Endothelial cell of umbilical vein (primary cell): ENCODE measurements around the gene CLCN4. TPM values are rescaled to one million over a fixed set of nuclear protein-coding genes. Genes with fewer than 3 reads are reported as not detected.

Experiments
- BruUV-seq: library from RNA; stranded (reverse); fragments of 400-500 nt; replicated peaks from 2 replicates; lab custom pipeline; 2021; lab: Mats Ljungman, UMichigan
- CTCF ChIA-PET: fragments of 300-600, 350-600 bp; sonication (Branson Sonifier 250); formaldehyde crosslinking; loops from one replicate; lab custom pipeline; 2021; ENCODE audit warnings: antibody characterized with exemption, inconsistent platforms; lab: Charles Lee
- POLR2A ChIA-PET: fragments of 300-600, 350-600 bp; sonication (Branson Sonifier 250); formaldehyde crosslinking; loops from one replicate; lab custom pipeline; 2021; ENCODE audit warnings: antibody characterized with exemption, inconsistent platforms; lab: Charles Lee
- DNase-seq: peaks from one replicate; pipeline ENCODE4 v3.0.0-alpha.2; 2011; ENCODE audit warnings: low read depth, low spot score
- FAIRE-seq: peaks from 2 replicates; lab custom pipeline; 2011; peaks lifted over from hg19 to GRCh38; lab: Jason Lieb, UNC
- H2AFZ ChIP-seq: 2 replicates; pipeline ENCODE4 v1.6.0; 2012; ENCODE audit warnings: low read depth, low read length, control low read depth, inconsistent platforms
- H3K27ac ChIP-seq: 2 replicates; pipeline ENCODE4 v1.5.1; 2011; ENCODE audit warnings: low read depth, mild to moderate bottlenecking, control low read depth, low read length, moderate library complexity; ENCODE audit not compliant: insufficient read depth
- H3K27me3 ChIP-seq, 2 experiments: 2 replicates each; pipeline versions ENCODE4 v1.6.0 to v1.6.1; 2011; ENCODE audit warnings: low read length in 2 of 2, mixed read lengths in 1 of 2; ENCODE audit not compliant: control insufficient read depth in 2 of 2, insufficient read depth in 2 of 2
- H3K36me3 ChIP-seq, 2 experiments: 2 replicates in 1 of 2; 3 replicates in 1 of 2; pipeline ENCODE4 v1.5.1; 2011; ENCODE audit warnings: low read length in 2 of 2, mild to moderate bottlenecking in 1 of 2, moderate library complexity in 1 of 2; ENCODE audit not compliant: control insufficient read depth in 2 of 2, insufficient read depth in 2 of 2; ENCODE audit errors: extremely low read depth in 1 of 2
- H3K4me1 ChIP-seq: 3 replicates; pipeline ENCODE4 v1.5.1; 2011; ENCODE audit warnings: mild to moderate bottlenecking, low read length; ENCODE audit not compliant: control insufficient read depth, insufficient read depth; ENCODE audit errors: extremely low read depth
- H3K4me2 ChIP-seq: 2 replicates; pipeline ENCODE4 v1.6.1; 2011; ENCODE audit warnings: low read length, control low read depth, mixed read lengths; ENCODE audit not compliant: insufficient read depth
- H3K4me3 ChIP-seq, 3 experiments: fragments of 200-600 bp in 1 of 3; sonication (generic), shearing (Covaris generic) in 1 of 3; replicated peaks in 1 of 3; 2 replicates each; pipeline ENCODE4 v1.5.1; 2011 to 2016; ENCODE audit warnings: control low read depth in 3 of 3, low read length in 3 of 3, mild to moderate bottlenecking in 2 of 3, inconsistent platforms in 1 of 3, low read depth in 1 of 3, moderate library complexity in 1 of 3; ENCODE audit not compliant: insufficient read depth in 1 of 3
- H3K79me2 ChIP-seq: 2 replicates; pipeline ENCODE4 v1.6.0; 2012; ENCODE audit warnings: low read length, inconsistent platforms; ENCODE audit not compliant: control insufficient read depth, insufficient read depth
- H3K9ac ChIP-seq: replicated peaks from 2 replicates; pipeline ENCODE3; 2011; ENCODE audit warnings: low read length, control low read depth; ENCODE audit not compliant: insufficient read depth; ENCODE audit errors: extremely low read depth
- H3K9me1 ChIP-seq: replicated peaks from 3 replicates; pipeline ENCODE4 v1.6.0; 2011; ENCODE audit warnings: mild to moderate bottlenecking, low read length; ENCODE audit not compliant: control insufficient read depth, insufficient read depth; ENCODE audit errors: extremely low read depth
- H3K9me3 ChIP-seq: replicated peaks from 2 replicates; pipeline ENCODE4 v1.5.1; 2012; ENCODE audit warnings: low read length, inconsistent platforms; ENCODE audit not compliant: control insufficient read depth, insufficient read depth
- H4K20me1 ChIP-seq: replicated peaks from 2 replicates; pipeline ENCODE3; 2011; ENCODE audit warnings: mild to moderate bottlenecking, low read length; ENCODE audit not compliant: control insufficient read depth, insufficient read depth; ENCODE audit errors: extremely low read depth
- EZH2 ChIP-seq: IDR thresholded peaks from 2 replicates; pipeline ENCODE4 v1.6.1; 2012; ENCODE audit warnings: borderline replicate concordance, low read depth, mild to moderate bottlenecking, moderate library complexity, low read length, inconsistent platforms; ENCODE audit not compliant: severe bottlenecking
- FOS ChIP-seq: IDR thresholded peaks from 2 replicates; pipeline ENCODE4 v1.6.1; 2011; ENCODE audit warnings: mild to moderate bottlenecking, low read length, moderate library complexity, borderline replicate concordance; ENCODE audit not compliant: insufficient read depth
- GATA2 ChIP-seq: IDR thresholded peaks from 2 replicates; pipeline ENCODE4 v1.7.0; 2011; ENCODE audit warnings: low read depth, mild to moderate bottlenecking, moderate library complexity, mixed read lengths, low read length; ENCODE audit not compliant: insufficient read length, insufficient read depth
- JUN ChIP-seq: IDR thresholded peaks from 2 replicates; pipeline ENCODE4 v1.6.1; 2011; ENCODE audit warnings: borderline replicate concordance, low read depth; ENCODE audit not compliant: insufficient read length, insufficient read depth
- MYC ChIP-seq: IDR thresholded peaks from one replicate; pipeline ENCODE4 v1.6.1; 2011; ENCODE audit warnings: mild to moderate bottlenecking, low read depth, low read length
- POLR2A ChIP-seq: IDR thresholded peaks from 2 replicates; pipeline ENCODE4 v1.6.1; 2012; ENCODE audit warnings: low read depth, mild to moderate bottlenecking, control low read depth, low read length
- POLR2AphosphoS5 ChIP-seq: IDR thresholded peaks from 2 replicates; pipeline ENCODE4 v1.6.1; 2012; ENCODE audit warnings: low read depth, mild to moderate bottlenecking, control low read depth, low read length, moderate library complexity; ENCODE audit not compliant: insufficient read depth
- dilution Hi-C: fragments of 300-500 bp; cut with MboI; formaldehyde crosslinking; loops from one replicate; pipeline ENCODE4 v1.15.0; 2019; ENCODE audit warnings: low sequenced_read_pairs; ENCODE audit not compliant: extremely low pct_ligation_motif_present
- intact Hi-C: fragments of 100-400 bp; cut with micrococcal nuclease; formaldehyde crosslinking; loops from one replicate; pipeline ENCODE4 v1.10.0; 2022
- polyA plus RNA-seq, 4 experiments: library from polyadenylated mRNA; depleted of rRNA in 3 of 4; stranded (reverse) in 3 of 4; unstranded in 1 of 4; fragments of >200 nt; gene quantifications; 2 replicates each; pipeline versions ENCODE4 v1.2.1 to v1.2.3, GENCODE V29; 2011 to 2012; ENCODE audit warnings: missing spikeins in 1 of 4
- total RNA-seq: library from RNA; stranded (reverse); gene quantifications from 2 replicates; pipeline ENCODE4 v1.2.3, GENCODE V29; 2021
- TF ChIP-seq, protein P1 (sequence below), 2 donors: IDR thresholded peaks; 1 replicate in 1 of 2; 2 replicates in 1 of 2; pipeline ENCODE4 v1.5.1; 2011; ENCODE audit warnings: low read length in 2 of 2, mild to moderate bottlenecking in 2 of 2, moderate library complexity in 2 of 2, control low read depth in 1 of 2, inconsistent platforms in 1 of 2, low read depth in 1 of 2; ENCODE audit not compliant: insufficient read depth in 1 of 2; ENCODE audit errors: extremely low read depth in 1 of 2
- TF ChIP-seq, protein P2 (sequence below): IDR thresholded peaks from 2 replicates; pipeline ENCODE4 v1.6.1; 2011; ENCODE audit not compliant: insufficient read depth, insufficient read length

The CLCN4 gene
- total and polyA plus RNA-seq, 2 donors (not counting 3 experiments of a cell fraction or from before 2014, with no cell fraction given): 7.6 to 19.8 TPM

DNA sequence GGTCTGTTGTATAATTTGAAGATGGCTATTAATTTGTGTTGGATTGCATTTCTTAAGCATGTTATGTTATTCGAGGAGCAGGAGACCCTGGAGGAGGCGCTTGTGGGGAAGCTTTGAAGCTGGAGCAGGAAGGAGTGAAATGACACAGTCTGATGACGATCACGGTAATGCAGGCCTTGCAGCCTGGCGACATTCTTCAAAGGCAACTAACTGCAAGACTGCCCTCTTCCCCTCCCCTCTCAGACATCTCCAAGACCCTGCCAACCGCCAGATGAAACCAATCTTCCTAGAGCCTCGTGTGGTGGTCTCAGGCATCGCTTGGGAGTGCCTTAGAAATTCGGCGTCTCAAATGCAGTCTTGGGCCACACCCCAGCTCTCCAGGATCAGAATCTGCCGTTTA lies 16.1 kb downstream of the CLCN4 start:
- BruUV-seq: no TSS peak
- Histone ChIP-seq H3K79me2 (no peaks in the 10 kb centered on the region), H4K20me1 (no peaks in the 10 kb centered on the region), H3K4me1 (peaks cover 16% of the 10 kb centered on the region), H3K9me3 (no peaks in the 10 kb centered on the region), H3K9ac (no peak overlapping the region), H3K9me1 (no peaks in the 10 kb centered on the region), H3K4me3 (no peak overlapping the region), H3K36me3 (no peaks in the 10 kb centered on the region), H3K27ac (peak overlapping the region; percentile 44), H2AFZ (no peak overlapping the region), H3K27me3 (no peaks in the 10 kb centered on the region), H3K4me2 (no peak overlapping the region)
- intact Hi-C loops: no loop called here
- DNase-seq (no peak), FAIRE-seq (no peak)
- dilution Hi-C loops: no loop called here
- CTCF ChIA-PET: no interaction called here
- TF ChIP-seq GATA2 (no peak), POLR2A (no peak), FOS (no peak), POLR2AphosphoS5 (no peak)
- TF ChIP-seq, protein P1, sequence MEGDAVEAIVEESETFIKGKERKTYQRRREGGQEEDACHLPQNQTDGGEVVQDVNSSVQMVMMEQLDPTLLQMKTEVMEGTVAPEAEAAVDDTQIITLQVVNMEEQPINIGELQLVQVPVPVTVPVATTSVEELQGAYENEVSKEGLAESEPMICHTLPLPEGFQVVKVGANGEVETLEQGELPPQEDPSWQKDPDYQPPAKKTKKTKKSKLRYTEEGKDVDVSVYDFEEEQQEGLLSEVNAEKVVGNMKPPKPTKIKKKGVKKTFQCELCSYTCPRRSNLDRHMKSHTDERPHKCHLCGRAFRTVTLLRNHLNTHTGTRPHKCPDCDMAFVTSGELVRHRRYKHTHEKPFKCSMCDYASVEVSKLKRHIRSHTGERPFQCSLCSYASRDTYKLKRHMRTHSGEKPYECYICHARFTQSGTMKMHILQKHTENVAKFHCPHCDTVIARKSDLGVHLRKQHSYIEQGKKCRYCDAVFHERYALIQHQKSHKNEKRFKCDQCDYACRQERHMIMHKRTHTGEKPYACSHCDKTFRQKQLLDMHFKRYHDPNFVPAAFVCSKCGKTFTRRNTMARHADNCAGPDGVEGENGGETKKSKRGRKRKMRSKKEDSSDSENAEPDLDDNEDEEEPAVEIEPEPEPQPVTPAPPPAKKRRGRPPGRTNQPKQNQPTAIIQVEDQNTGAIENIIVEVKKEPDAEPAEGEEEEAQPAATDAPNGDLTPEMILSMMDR (IDR thresholded peaks at IDR 0.05; ENCODE audit: extremely low read depth in 1 of 2, insufficient read depth in 1 of 2, low read depth in 1 of 2, low read length in 2 of 2): no peak
- POLR2A ChIA-PET: no interaction called here

DNA sequence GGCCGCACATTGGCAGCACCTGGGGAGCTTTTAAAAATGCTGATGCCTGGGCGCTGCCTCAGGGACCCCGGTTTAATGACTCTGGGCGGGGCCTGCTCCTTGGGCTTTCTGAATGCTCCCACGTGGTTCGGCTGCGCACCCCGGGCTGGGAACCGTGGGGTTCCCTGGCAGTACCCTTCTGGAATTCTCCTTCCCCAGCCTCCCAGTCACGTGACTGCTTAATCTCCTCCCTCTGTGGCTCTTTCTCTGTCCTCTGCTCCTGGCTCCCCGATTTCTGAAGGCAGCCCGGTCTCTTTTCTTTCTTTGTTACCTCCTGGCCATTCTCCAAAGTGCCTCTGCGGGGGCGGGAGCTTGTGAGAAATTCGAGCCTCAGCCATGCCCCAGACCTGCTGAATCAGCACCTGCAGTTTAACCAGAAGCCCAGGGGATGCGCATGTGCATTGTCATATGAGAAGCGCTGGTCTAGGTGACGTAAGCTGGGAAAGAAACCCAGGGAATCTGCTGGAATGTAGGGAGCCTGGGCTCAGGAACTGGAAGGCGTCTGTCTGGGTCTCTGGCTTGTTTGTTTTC lies 16.6 kb downstream of the CLCN4 start:
- Histone ChIP-seq H3K27ac (peak overlapping the region; percentile 44), H2AFZ (no peak overlapping the region), H4K20me1 (no peaks in the 10 kb centered on the region), H3K4me1 (peaks cover 22% of the 10 kb centered on the region), H3K9me3 (no peaks in the 10 kb centered on the region), H3K9ac (no peak overlapping the region), H3K4me2 (no peak overlapping the region), H3K79me2 (no peaks in the 10 kb centered on the region), H3K4me3 (no peak overlapping the region), H3K9me1 (no peaks in the 10 kb centered on the region), H3K27me3 (no peaks in the 10 kb centered on the region), H3K36me3 (no peaks in the 10 kb centered on the region)
- dilution Hi-C loops (no loop called here), intact Hi-C loops (no loop called here)
- FAIRE-seq (peak; percentile 84), DNase-seq (peak; percentile 62)
- no TSS peak for BruUV-seq
- POLR2A ChIA-PET: no interaction called here
- TF ChIP-seq, protein P2, sequence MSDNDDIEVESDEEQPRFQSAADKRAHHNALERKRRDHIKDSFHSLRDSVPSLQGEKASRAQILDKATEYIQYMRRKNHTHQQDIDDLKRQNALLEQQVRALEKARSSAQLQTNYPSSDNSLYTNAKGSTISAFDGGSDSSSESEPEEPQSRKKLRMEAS: no peak
- TF ChIP-seq POLR2A (no peak), MYC (no peak), POLR2AphosphoS5 (no peak), FOS (no peak), JUN (no peak), GATA2 (no peak), EZH2 (no peak)
- TF ChIP-seq, protein P1 (IDR thresholded peaks at IDR 0.05; ENCODE audit: extremely low read depth in 1 of 2, insufficient read depth in 1 of 2, low read depth in 1 of 2, low read length in 2 of 2): no peak
- CTCF ChIA-PET: no interaction called here
